ENCODE measurements around the gene BAIAP2.

- TF ChIP-seq POLR2A (IDR thresholded peaks at IDR 0.05) = no peak
- TF ChIP-seq CTCF (IDR thresholded peaks at IDR 0.05) = no peak
- TF ChIP-seq POLR2AphosphoS5 (IDR thresholded peaks at IDR 0.05) = no peak
- TF ChIP-seq EP300 (IDR thresholded peaks at IDR 0.05) = no peak
Measured at GRCh38 chr17:81153340-81153803, 118.4 kb downstream of the BAIAP2 start.
